ENCODE results near the gene TBX4. TPM values are rescaled to one million over a fixed set of nuclear protein-coding genes. Genes with fewer than 3 reads are reported as not detected.

TBX4 gene
- total RNA-seq, 4 donors from 2014 or later = not detected

- WGBS, 2 donors = 75 to 82% methylated on average over 6 of the region's 6 CpGs
- no peak for TF ChIP-seq CTCF (IDR thresholded peaks at IDR 0.05)
- no peak for TF ChIP-seq POLR2A (IDR thresholded peaks at IDR 0.05)
- DNase-seq (ENCODE audit: low spot score in 2 of 2) = no peak
Observed at GRCh38 chr17:61474934-61475333, 22.7 kb downstream of the TBX4 start.

GRCh38 chr17:61475726-61476125, 23.5 kb downstream of the TBX4 start:
- Histone ChIP-seq H3K9me3 (no peaks in the 10 kb centered on the region), H3K27ac (no peak overlapping the region), H3K4me1 (no peaks in the 10 kb centered on the region), H3K27me3 (peaks cover 0 to 12% of the 10 kb centered on the region in 2 donors), H3K4me3 (no peak overlapping the region), H3K36me3 (no peaks in the 10 kb centered on the region)
- WGBS, 2 donors = 68 to 71% methylated on average over 8 of the region's 8 CpGs
- TF ChIP-seq EP300 (IDR thresholded peaks at IDR 0.05) (no peak), POLR2A (IDR thresholded peaks at IDR 0.05) (no peak), CTCF (IDR thresholded peaks at IDR 0.05) (no peak)
- DNase-seq (ENCODE audit: low spot score in 2 of 2) = no peak

More at GRCh38 chr17:61474934-61475333, 22.7 kb downstream of the TBX4 start:
- Histone ChIP-seq H3K9me3 (no peaks in the 10 kb centered on the region), H3K4me1 (no peaks in the 10 kb centered on the region), H3K36me3 (no peaks in the 10 kb centered on the region), H3K27ac (no peak overlapping the region), H3K4me3 (no peak overlapping the region), H3K27me3 (peaks cover 0 to 12% of the 10 kb centered on the region in 2 donors)

- Histone ChIP-seq H3K4me3 (no peak overlapping the region), H3K9me3 (no peaks in the 10 kb centered on the region), H3K27ac (no peak overlapping the region), H3K27me3 (peaks cover 0 to 12% of the 10 kb centered on the region in 2 donors), H3K36me3 (no peaks in the 10 kb centered on the region), H3K4me1 (no peaks in the 10 kb centered on the region)
- DNase-seq (ENCODE audit: low spot score in 2 of 2) = no peak
- 57 to 58% methylated on average over 13 to 16 of the region's 17 CpGs for WGBS, 2 donors
- TF ChIP-seq POLR2A (IDR thresholded peaks at IDR 0.05) (no peak), CTCF (IDR thresholded peaks at IDR 0.05) (no peak), EP300 (IDR thresholded peaks at IDR 0.05) (no peak)
Observed at GRCh38 chr17:61476476-61477203, 24.4 kb downstream of the TBX4 start.

GRCh38 chr17:61477204-61477834, 25.1 kb downstream of the TBX4 start:
- no peak for TF ChIP-seq POLR2A (IDR thresholded peaks at IDR 0.05)
- no peak for TF ChIP-seq EP300 (IDR thresholded peaks at IDR 0.05)
- no peak for DNase-seq (ENCODE audit: low spot score in 2 of 2)
- no peaks in the 10 kb centered on the region for H3K9me3 ChIP-seq
- H3K36me3 ChIP-seq = no peaks in the 10 kb centered on the region
- H3K27ac ChIP-seq = no peak overlapping the region
- H3K27me3 ChIP-seq = peaks cover 0 to 12% of the 10 kb centered on the region in 2 donors
- H3K4me3 ChIP-seq = no peak overlapping the region
- 47 to 59% methylated on average over 20 to 23 of the region's 23 CpGs for WGBS, 2 donors
- no peaks in the 10 kb centered on the region for H3K4me1 ChIP-seq

GRCh38 chr17:61478026-61478789, 26.0 kb downstream of the TBX4 start:
- Histone ChIP-seq H3K36me3 (no peaks in the 10 kb centered on the region), H3K27ac (no peak overlapping the region), H3K27me3 (peaks cover 0 to 12% of the 10 kb centered on the region in 2 donors), H3K9me3 (no peaks in the 10 kb centered on the region), H3K4me1 (no peaks in the 10 kb centered on the region), H3K4me3 (no peak overlapping the region)
- TF ChIP-seq POLR2A (IDR thresholded peaks at IDR 0.05) (no peak), CTCF (IDR thresholded peaks at IDR 0.05) (no peak), EP300 (IDR thresholded peaks at IDR 0.05) (no peak)
- no peak for DNase-seq (ENCODE audit: low spot score in 2 of 2)
- WGBS, 2 donors = 94 to 95% methylated on average over 9 of the region's 9 CpGs
